ENCODE data around the gene ABCC9.
"Not testable (repeated sequence)": the region's sequence is repeated elsewhere in the genome, so short reads cannot be mapped to it uniquely, and the experiment has no call there.

Gene ABCC9

GRCh38 chr12:21933656-21934055 is 7.6 kb downstream of the ABCC9 start:
- DNase-seq = no peak

GRCh38 chr12:21929972-21930371 is 11.3 kb downstream of the ABCC9 start:
- not testable (repeated sequence) for DNase-seq

GRCh38 chr12:21925296-21925913 is 15.8 kb downstream of the ABCC9 start:
- no peak for DNase-seq

GRCh38 chr12:21921436-21921835 is 19.8 kb downstream of the ABCC9 start:
- no peak for DNase-seq

GRCh38 chr12:21918456-21918855 is 22.8 kb downstream of the ABCC9 start:
- no peak for DNase-seq

- DNase-seq = no peak
Observed at GRCh38 chr12:21913823-21914222, 27.4 kb downstream of the ABCC9 start.

GRCh38 chr12:21912318-21912717 is 28.9 kb downstream of the ABCC9 start:
- no peak for DNase-seq

GRCh38 chr12:21911832-21912231 is 29.4 kb downstream of the ABCC9 start:
- no peak for DNase-seq

- no peak for DNase-seq
Observed at GRCh38 chr12:21910657-21911056, 30.6 kb downstream of the ABCC9 start.

- no peak for DNase-seq
Observed at GRCh38 chr12:21907948-21908837, 33.0 kb downstream of the ABCC9 start.

- DNase-seq = no peak
Observed at GRCh38 chr12:21906919-21907493, 34.2 kb downstream of the ABCC9 start.

GRCh38 chr12:21899532-21899931 is 41.7 kb downstream of the ABCC9 start:
- not testable (repeated sequence) for DNase-seq

- no peak for DNase-seq
Observed at GRCh38 chr12:21895651-21896050, 45.6 kb downstream of the ABCC9 start.

GRCh38 chr12:21894792-21895595 is 46.2 kb downstream of the ABCC9 start:
- no peak for DNase-seq

- no peak for DNase-seq
Observed at GRCh38 chr12:21893924-21894323, 47.3 kb downstream of the ABCC9 start.

GRCh38 chr12:21892341-21892740 is 48.9 kb downstream of the ABCC9 start:
- DNase-seq = no peak

- no peak for DNase-seq
Observed at GRCh38 chr12:21891751-21892217, 49.4 kb downstream of the ABCC9 start.

- no peak for DNase-seq
Observed at GRCh38 chr12:21888276-21888863, 52.9 kb downstream of the ABCC9 start.

- DNase-seq = no peak
Observed at GRCh38 chr12:21884936-21885335, 56.3 kb downstream of the ABCC9 start.

GRCh38 chr12:21882635-21883034 is 58.6 kb downstream of the ABCC9 start:
- DNase-seq = no peak

- DNase-seq = no peak
Observed at GRCh38 chr12:21881965-21882364, 59.3 kb downstream of the ABCC9 start.

GRCh38 chr12:21879312-21879711 is 61.9 kb downstream of the ABCC9 start:
- no peak for DNase-seq

Measured in effector CD8-positive, alpha-beta T cell (primary cell).